ENCODE measurements around the gene ZNF85.
"Not testable (repeated sequence)": the region's sequence is repeated elsewhere in the genome, so short reads cannot be mapped to it uniquely, and the experiment has no call there.

ZNF85 gene

DNA sequence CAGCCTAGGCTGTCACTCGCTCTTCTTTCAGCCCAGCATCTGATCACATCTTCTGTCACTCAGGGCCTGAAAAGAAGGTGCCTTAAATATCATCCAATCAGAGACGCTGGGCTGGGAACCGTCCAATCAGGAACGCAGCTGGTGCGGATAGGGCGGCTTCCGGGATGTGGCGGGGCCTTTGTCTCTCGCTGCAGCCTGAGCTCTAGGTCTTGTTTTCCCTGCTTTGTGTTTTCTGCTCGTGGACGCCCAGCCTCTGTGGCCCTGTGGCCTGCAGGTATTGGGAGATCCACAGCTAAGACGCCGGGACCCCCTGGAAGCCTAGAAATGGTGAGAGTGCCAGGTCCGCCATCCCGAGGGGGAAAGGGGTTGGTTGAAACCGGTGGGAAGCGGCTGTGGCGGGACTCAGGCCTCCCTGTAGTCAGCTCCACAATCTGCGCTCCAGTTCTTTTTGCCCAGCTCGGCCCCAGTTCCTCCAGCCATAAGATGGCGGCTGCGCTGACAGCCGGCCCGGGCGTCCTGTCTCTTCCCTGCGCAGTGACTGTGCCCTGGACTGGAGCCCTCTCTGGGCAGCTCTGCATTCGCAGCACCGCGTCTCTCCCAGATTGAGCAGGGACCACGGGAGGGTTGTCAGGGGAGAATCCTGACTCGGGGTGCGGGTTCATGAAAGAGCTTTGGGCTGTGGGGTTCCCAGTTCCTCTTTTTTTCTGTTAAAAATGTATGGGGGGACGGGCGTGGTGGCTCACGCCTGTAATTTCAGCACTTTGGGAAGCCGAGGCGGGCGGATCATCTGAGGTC lies at the start of gene ZNF85:
ZNF85 (plus strand) TSS at position 175 of the 795 bp plus-strand sequence; CDS start at position 325, 150 bp downstream.
- peak; percentile 100 for ATAC-seq
- Mint-ChIP-seq H3K4me1 (peaks cover 17% of the 10 kb centered on the region), H3K27ac (peak within 1 kb of the TSS; percentile 82), H3K9me3 (peaks cover 10% of the 10 kb centered on the region), H3K27me3 (no peaks in the 10 kb centered on the region), H3K4me3 (peak within 1 kb of the TSS; percentile 90), H3K36me3 (ENCODE audit: low read depth) (peaks cover 24% of the 10 kb centered on the region)
- DNase-seq, result peak; percentile 82

DNA sequence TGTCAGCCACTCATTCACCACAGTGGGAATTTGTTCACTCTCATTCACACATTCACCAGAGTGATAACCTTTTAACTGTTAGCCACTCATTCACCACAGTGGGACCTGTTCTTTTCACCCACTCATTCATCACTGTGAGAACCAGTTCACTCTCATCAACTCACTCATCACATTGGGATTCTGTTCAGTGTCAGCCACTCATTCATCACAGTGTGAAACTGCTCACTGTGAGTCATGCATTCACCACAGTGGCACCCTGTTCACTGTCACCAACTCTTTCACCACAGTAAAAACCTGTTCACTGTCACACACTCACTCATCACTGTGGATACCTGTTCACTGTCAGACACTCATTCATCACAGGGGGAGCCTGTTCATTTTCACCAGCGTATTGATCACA lies 43.5 kb upstream of the ZNF85 start:
- Mint-ChIP-seq H3K27ac (no peak overlapping the region), H3K9me3 (peaks cover 95% of the 10 kb centered on the region), H3K4me1 (no peaks in the 10 kb centered on the region), H3K4me3 (no peak overlapping the region), H3K36me3 (ENCODE audit: low read depth) (peaks cover 44% of the 10 kb centered on the region), H3K27me3 (peaks cover 2% of the 10 kb centered on the region)
- DNase-seq (no peak), ATAC-seq (no peak)

- DNase-seq (no peak), ATAC-seq (no peak)
- peaks cover 28% of the 10 kb centered on the region for H3K27me3 Mint-ChIP-seq
- peaks cover 83% of the 10 kb centered on the region for H3K9me3 Mint-ChIP-seq
- no peak overlapping the region for H3K4me3 Mint-ChIP-seq
- H3K4me1 Mint-ChIP-seq, result peaks cover 2% of the 10 kb centered on the region
- H3K36me3 Mint-ChIP-seq (ENCODE audit: low read depth), result peaks cover 76% of the 10 kb centered on the region
- H3K27ac Mint-ChIP-seq, result no peak overlapping the region
These were observed 10.1 kb upstream of the ZNF85 start for GRCh38 chr19:20912973-20913372.

DNA sequence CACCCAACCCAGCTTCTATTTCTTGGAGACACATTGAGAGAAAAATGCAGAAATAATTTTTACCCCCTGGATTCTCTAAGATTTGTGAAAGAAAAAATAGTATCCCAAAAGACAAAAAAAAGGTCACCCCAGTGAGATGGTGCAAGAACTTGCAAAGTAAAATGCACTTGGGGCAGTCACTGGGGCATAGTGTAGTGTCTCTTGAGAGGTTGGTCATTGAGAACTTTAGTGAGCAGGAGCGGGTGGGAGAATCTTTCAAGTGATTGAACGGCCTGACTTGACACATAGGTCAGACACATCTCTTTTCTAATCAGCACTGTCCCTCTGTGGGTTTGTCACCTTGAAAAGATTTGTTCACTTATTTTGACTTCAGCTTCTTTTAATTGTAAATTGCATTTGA lies 2.4 kb downstream of the ZNF85 start:
- no peak for DNase-seq
- Mint-ChIP-seq H3K27ac (no peak overlapping the region), H3K4me1 (peaks cover 17% of the 10 kb centered on the region), H3K9me3 (peaks cover 10% of the 10 kb centered on the region), H3K4me3 (no peak overlapping the region), H3K36me3 (ENCODE audit: low read depth) (peaks cover 34% of the 10 kb centered on the region), H3K27me3 (no peaks in the 10 kb centered on the region)
- no peak for ATAC-seq

- peaks cover 10% of the 10 kb centered on the region for H3K9me3 Mint-ChIP-seq
- peaks cover 39% of the 10 kb centered on the region for H3K36me3 Mint-ChIP-seq (ENCODE audit: low read depth)
These were observed 3.7 kb downstream of the ZNF85 start for GRCh38 chr19:20926796-20927195.

GRCh38 chr19:20928371-20928770 lies 5.3 kb downstream of the ZNF85 start:
- no peaks in the 10 kb centered on the region for H3K27me3 Mint-ChIP-seq
- ATAC-seq (no peak), DNase-seq (no peak)
- H3K9me3 Mint-ChIP-seq, result peaks cover 10% of the 10 kb centered on the region
- peaks cover 12% of the 10 kb centered on the region for H3K4me1 Mint-ChIP-seq
- H3K36me3 Mint-ChIP-seq (ENCODE audit: low read depth), result peaks cover 50% of the 10 kb centered on the region
- H3K27ac Mint-ChIP-seq, result no peak overlapping the region
- no peak overlapping the region for H3K4me3 Mint-ChIP-seq

More at GRCh38 chr19:20926796-20927195, 3.7 kb downstream of the ZNF85 start:
- H3K4me3 Mint-ChIP-seq, result no peak overlapping the region
- no peaks in the 10 kb centered on the region for H3K27me3 Mint-ChIP-seq
- no peak overlapping the region for H3K27ac Mint-ChIP-seq
- DNase-seq, result no peak
- H3K4me1 Mint-ChIP-seq, result peaks cover 17% of the 10 kb centered on the region
- ATAC-seq, result no peak

DNA sequence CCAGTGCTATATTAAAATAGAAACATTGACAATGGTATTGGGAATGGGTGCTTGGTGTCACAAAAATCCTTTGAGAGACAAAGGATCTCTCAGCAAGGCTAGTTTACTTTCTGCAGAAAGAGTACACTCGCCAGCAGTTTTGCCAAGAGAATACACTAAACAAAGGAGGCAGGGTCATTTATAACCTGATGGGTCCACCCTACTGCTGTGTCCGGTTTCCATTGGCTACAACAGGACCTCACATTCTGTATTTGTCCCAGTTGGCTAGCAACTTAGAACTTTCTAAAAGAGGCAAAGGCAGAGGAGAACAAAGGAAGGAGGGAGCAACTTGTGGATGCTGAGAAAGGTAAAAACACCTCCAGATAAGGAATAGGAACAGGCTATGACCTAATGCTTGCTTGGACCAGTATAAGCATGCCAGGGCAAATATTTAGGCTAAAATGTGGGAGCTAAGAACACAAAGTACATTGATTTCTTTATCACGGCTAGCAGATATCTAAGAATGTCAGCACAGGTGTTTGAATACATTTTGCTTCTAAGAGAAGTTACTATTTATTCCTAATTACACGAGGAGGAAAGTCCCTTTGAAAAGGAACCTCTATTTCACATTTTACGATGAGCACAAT lies 13.4 kb downstream of the ZNF85 start:
- DNase-seq, H3K9me3 Mint-ChIP-seq, H3K4me3 Mint-ChIP-seq, ATAC-seq, H3K27me3 Mint-ChIP-seq, H3K27ac Mint-ChIP-seq, H3K4me1 Mint-ChIP-seq: not testable (repeated sequence)
- peaks cover 77% of the 10 kb centered on the region for H3K36me3 Mint-ChIP-seq (ENCODE audit: low read depth)

DNA sequence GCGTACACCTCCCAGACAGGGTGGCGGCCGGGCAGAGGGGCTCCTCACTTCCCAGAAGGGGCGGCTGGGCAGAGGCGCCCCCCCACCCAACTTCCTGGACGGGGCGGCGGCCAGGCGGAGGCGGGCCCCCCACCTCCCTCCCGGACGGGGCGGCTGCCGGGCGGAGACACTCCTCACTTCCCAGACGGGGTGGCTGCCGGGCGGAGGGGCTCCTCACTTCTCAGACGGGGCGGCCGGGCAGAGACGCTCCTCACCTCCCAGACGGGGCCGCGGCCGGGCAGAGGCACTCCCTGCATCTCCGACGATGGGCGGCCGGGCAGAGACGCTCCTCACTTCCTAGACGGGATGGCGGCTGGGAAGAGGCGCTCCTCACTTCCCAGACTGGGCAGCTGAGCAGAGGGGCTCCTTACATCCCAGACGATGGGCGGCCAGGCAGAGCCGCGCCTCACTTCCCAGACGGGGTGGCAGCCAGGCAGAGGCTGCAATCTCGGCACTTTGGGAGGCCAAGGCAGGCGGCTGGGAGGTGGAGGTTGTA lies 29.6 kb downstream of the ZNF85 start:
- H3K9me3 Mint-ChIP-seq, result peaks cover 41% of the 10 kb centered on the region
- H3K27me3 Mint-ChIP-seq, H3K4me1 Mint-ChIP-seq, DNase-seq, H3K27ac Mint-ChIP-seq, H3K4me3 Mint-ChIP-seq, ATAC-seq: not testable (repeated sequence)
- peaks cover 34% of the 10 kb centered on the region for H3K36me3 Mint-ChIP-seq (ENCODE audit: low read depth)

- Mint-ChIP-seq H3K27ac (no peak overlapping the region), H3K36me3 (ENCODE audit: low read depth) (no peaks in the 10 kb centered on the region), H3K9me3 (peaks cover 25% of the 10 kb centered on the region), H3K4me1 (no peaks in the 10 kb centered on the region), H3K4me3 (no peak overlapping the region), H3K27me3 (peaks cover 2% of the 10 kb centered on the region)
- DNase-seq (no peak), ATAC-seq (no peak)
These were observed 41.7 kb downstream of the ZNF85 start for GRCh38 chr19:20964798-20965197.

DNA sequence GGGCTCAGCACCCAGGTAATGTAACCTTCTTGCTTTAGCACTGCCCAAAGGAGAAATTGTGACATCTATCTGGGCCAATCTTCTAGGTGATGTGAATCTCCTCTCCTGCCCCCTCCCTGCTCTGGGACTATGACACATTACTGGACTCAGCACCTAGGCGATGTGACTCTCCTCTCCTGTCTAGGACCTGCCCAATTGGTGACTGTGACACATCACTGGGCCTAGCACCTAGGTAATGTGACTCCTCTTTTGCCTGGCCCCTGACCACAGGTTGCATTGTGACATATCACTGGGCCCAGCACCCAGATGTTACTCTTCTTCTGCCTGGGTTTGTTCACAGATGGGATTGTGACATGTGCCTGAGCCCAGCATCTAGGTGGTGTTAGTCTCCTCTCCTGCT lies 45.0 kb downstream of the ZNF85 start:
- Mint-ChIP-seq H3K9me3 (peaks cover 8% of the 10 kb centered on the region), H3K36me3 (ENCODE audit: low read depth) (no peaks in the 10 kb centered on the region), H3K4me1 (no peaks in the 10 kb centered on the region), H3K27me3 (no peaks in the 10 kb centered on the region), H3K27ac (no peak overlapping the region), H3K4me3 (no peak overlapping the region)
- no peak for DNase-seq
- no peak for ATAC-seq

GRCh38 chr19:20969498-20969897 lies 46.4 kb downstream of the ZNF85 start:
- no peak for ATAC-seq
- H3K27me3 Mint-ChIP-seq, result no peaks in the 10 kb centered on the region
- no peak overlapping the region for H3K27ac Mint-ChIP-seq
- DNase-seq, result no peak
- no peaks in the 10 kb centered on the region for H3K9me3 Mint-ChIP-seq
- H3K36me3 Mint-ChIP-seq (ENCODE audit: low read depth), result no peaks in the 10 kb centered on the region
- no peak overlapping the region for H3K4me3 Mint-ChIP-seq
- no peaks in the 10 kb centered on the region for H3K4me1 Mint-ChIP-seq

DNA sequence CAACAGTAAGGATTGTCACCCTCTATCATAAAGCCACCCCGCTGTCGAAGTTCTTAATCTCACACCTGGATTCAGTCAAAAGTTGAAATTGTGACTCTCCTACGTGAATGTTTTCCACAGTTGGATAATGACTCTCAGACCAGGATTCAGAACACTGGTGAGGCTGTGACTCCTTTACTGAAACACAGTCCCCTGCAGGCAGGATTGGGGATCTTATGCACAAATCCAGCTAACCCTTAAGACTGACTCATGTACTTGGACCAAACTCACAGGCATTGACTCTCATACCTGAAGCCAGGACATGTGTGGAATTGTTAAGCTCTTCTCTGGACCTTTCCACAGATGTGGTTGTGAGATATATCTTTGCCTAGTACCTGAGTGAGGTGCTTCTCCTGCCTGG lies 46.8 kb downstream of the ZNF85 start:
- no peaks in the 10 kb centered on the region for H3K27me3 Mint-ChIP-seq
- no peaks in the 10 kb centered on the region for H3K36me3 Mint-ChIP-seq (ENCODE audit: low read depth)
- DNase-seq (no peak), ATAC-seq (no peak)
- no peak overlapping the region for H3K27ac Mint-ChIP-seq
- H3K9me3 Mint-ChIP-seq, result no peaks in the 10 kb centered on the region
- no peak overlapping the region for H3K4me3 Mint-ChIP-seq
- H3K4me1 Mint-ChIP-seq, result no peaks in the 10 kb centered on the region

DNA sequence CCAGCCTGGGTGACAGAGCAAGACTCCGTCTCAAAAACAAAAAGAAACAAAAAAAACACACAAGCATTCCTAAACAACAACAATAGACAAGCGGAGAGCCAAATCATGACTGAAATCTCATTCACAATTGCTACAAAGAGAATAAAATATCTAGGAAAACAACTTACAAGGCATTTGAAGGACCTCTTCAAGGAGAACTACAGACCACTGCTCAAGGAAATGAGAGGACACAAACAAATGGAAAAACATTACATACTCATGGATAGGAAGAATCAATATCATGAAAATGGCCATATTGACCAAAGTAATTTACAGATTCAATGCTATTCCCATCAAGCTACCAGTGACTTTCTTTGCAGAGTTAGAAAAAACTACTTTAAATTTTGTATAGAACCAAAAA lies 69.7 kb downstream of the ZNF85 start:
- not testable (repeated sequence) for H3K27ac Mint-ChIP-seq; H3K27me3 Mint-ChIP-seq; H3K4me1 Mint-ChIP-seq; ATAC-seq; H3K4me3 Mint-ChIP-seq; DNase-seq; H3K36me3 Mint-ChIP-seq (ENCODE audit: low read depth)
- peaks cover 22% of the 10 kb centered on the region for H3K9me3 Mint-ChIP-seq

DNA sequence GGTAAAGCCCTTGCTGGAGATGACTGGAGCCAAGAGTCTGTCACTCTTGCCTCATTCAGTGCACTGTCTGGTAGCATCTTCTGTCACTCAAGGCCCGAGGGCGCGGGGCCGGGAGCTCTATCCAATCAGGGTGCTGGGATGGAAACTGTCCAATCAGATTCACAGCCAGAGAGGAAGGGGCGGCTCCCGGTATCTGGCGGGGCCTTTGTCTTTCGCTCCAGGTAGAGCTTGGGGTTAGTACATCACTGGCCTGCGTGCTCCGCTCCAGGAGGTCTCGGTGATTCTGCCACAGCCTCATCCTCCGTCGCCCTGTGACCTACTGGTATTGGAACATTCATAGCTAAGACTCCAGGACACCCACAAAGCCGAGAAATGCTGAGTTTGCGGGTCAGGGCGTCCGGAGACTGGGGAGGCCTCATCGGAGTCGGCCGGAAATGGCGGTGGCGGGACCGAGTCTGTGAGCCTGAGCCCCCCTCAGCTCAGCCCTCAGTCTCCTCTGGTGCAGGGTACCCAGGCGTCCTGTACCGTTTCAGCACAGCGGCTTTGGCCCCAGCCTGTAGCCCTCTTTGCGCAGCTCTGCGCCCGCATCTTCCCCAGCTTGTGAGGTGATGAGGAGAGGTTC lies 76.8 kb downstream of the ZNF85 start:
- H3K4me1 Mint-ChIP-seq, result peaks cover 8% of the 10 kb centered on the region
- H3K27me3 Mint-ChIP-seq, result no peaks in the 10 kb centered on the region
- ATAC-seq (peak; percentile 100), DNase-seq (peak; percentile 85)
- H3K36me3 Mint-ChIP-seq (ENCODE audit: low read depth), result peaks cover 14% of the 10 kb centered on the region
- H3K9me3 Mint-ChIP-seq, result peaks cover 5% of the 10 kb centered on the region
- H3K27ac Mint-ChIP-seq, result peak overlapping the region; percentile 82
- H3K4me3 Mint-ChIP-seq, result peak overlapping the region; percentile 92

Data from activated naive CD8-positive, alpha-beta T cell treated with anti-CD3 and anti-CD28 coated beads, Interleukin-2, amount 50 U/mL, for 24 hours (primary cell).